ENCODE data around the gene GATC.

DNA sequence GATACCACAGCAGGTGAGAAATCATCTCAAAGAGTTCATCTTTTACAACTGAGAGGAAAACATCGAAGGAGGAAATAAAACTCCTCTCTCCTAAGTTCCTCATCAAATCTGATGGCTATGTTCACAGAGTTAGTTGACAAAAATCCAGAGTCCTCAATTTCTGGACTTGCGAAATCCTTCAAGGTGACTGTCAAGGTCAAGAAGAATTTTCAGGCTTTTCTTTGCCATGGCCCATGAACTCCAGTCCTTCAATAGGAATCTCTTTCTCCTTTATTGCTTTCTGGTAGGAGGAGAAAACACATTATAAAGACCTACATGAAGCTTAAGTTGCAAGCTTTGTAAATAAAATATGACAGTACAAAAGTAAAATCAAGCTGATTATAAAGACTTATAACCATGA lies 1.6 kb upstream of the GATC start:
- TF ChIP-seq POLR2AphosphoS5 (IDR thresholded peaks at IDR 0.05; ENCODE audit: low read depth, low read length), result no peak
- no peak for TF ChIP-seq POLR2A (IDR thresholded peaks at IDR 0.05; ENCODE audit: low read depth, low read length)
- TF ChIP-seq PAX5 (IDR thresholded peaks at IDR 0.05; ENCODE audit: insufficient read depth, low read length, severe bottlenecking), result no peak
- TF ChIP-seq TAF1 (IDR thresholded peaks at IDR 0.05; ENCODE audit: low read depth, low read length), result no peak

Data from GM12891 (cell line).